Frontal cortex (tissue), 4 donors: ENCODE measurements around the gene BBLN. TPM values are rescaled to one million over a fixed set of nuclear protein-coding genes. Genes with fewer than 3 reads are reported as not detected.
A peak's percentile ranks its signal among the peaks of the same experiment; 100 is the strongest.
"Not testable (repeated sequence)": the region's sequence is repeated elsewhere in the genome, so short reads cannot be mapped to it uniquely, and the experiment has no call there.

ENCODE experiments used
- DNase-seq, 2 donors: peaks; one replicate each; pipeline ENCODE4 v3.0.0; 2012; ENCODE audit warnings: low spot score in 2 of 2
- FAIRE-seq: peaks from 2 replicates; lab custom pipeline; 2012; peaks lifted over from hg19 to GRCh38; lab: Jason Lieb, UNC
- total RNA-seq: library from RNA; depleted of rRNA; stranded (reverse); fragments of >200 nt; gene quantifications from one replicate; pipeline ENCODE4 v1.2.3, GENCODE V29; 2014
- donor health status: control.
- donor health status: control.
- donor health status: control.

Gene BBLN, protein sequence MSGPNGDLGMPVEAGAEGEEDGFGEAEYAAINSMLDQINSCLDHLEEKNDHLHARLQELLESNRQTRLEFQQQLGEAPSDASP
- total RNA-seq = 55.4 TPM

DNA sequence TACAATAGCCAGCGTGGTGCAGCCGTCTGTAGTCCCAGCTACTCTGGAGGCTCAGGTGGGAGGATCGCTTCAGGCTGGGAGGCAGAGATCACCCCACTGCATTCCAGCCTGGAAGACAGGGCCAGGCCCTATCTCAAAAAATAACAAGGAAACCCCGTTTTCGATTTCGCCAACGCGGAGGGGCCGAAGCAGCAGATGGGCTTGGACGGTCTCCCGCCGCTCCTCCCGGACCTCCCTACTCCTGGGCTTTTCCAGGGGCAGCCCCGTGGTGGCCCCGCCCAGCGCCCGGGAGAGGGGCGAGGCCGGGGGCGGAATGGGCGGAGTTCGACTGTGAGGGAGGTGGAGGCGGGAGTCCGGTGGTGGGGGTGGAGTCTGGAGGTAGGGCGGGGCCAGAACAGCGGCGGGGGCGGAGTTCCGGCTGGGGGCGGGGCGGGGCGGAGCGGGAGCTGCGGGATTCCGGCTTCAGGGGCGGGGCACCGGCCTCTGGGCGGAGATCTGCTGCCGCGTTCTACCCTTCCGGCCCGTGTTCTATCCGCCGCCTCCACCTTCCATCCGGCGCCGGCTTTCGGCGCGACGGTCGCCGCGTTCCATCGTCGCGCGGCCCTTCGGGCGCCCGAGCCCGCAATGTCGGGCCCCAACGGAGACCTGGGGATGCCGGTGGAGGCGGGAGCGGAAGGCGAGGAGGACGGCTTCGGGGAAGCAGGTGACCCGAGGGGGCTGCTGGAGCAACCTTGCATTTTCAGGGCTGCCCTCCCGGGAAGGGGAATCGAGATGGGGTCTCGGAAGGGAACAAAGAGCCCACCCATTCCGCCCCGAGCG lies at the start of gene BBLN:
TSS of gene BBLN (plus strand) at position 482 of the 819 bp plus-strand sequence. CDS start at position 625, 143 bp downstream.
- FAIRE-seq (no peak), DNase-seq (peak; percentile 97 to 100)

DNA sequence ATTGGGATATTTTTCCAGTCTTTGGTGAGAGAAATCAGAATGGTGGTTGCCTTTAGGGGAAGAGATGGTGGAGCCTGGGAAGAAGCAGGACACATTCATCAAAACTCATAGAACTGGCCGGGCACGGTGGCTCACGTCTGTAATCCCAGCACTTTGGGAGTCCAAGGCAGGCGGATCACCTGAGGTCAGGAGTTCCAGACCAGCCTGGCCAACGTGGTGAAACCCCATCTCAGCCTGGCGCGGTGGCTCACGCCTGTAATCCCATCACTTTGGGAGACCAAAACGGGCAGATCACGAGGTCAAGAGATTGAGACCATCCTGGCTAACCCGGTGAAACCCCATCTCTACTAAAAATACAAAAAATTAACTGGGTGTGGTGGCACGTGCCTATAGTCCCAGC lies 48.3 kb upstream of the BBLN start:
- DNase-seq, FAIRE-seq: not testable (repeated sequence)

DNA sequence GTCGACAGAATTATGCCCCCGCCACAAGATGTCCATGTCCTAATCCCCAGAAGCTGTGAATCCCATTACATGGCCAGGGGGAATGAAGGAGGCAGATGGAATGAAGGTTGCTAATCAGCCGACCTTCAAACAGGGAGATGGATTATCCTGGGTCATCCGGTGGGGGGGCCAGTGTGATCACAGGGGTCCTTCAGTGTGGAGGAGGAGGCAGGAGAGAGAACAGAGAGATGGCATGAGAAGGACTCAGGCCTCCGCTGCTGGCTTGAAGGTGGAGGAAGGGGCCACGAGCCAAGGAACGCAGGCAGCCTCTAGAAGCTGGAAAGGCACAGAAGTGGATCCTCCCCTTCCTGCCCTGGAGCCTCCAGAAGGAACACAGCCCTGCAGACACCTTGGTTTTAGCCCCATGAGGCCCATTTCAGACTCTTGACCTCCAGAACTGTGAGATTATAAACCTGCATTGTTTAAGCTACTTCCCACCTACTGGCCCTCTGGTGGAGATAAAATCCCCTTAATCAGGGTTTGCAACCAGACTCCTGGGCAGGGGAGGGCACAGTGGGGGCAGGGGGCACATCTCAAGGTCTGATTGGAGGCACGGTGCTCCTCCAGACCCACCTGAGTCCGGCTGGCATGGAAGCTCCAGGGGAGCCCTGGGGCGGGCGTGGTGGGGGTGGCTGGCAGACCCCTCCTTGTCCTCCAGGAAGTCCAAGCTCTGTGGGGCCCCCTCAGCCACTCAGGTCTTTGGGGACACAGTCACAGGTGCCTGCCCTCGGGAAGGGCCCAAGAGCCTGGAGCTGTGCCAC lies 46.3 kb upstream of the BBLN start:
- FAIRE-seq (no peak), DNase-seq (no peak)

DNA sequence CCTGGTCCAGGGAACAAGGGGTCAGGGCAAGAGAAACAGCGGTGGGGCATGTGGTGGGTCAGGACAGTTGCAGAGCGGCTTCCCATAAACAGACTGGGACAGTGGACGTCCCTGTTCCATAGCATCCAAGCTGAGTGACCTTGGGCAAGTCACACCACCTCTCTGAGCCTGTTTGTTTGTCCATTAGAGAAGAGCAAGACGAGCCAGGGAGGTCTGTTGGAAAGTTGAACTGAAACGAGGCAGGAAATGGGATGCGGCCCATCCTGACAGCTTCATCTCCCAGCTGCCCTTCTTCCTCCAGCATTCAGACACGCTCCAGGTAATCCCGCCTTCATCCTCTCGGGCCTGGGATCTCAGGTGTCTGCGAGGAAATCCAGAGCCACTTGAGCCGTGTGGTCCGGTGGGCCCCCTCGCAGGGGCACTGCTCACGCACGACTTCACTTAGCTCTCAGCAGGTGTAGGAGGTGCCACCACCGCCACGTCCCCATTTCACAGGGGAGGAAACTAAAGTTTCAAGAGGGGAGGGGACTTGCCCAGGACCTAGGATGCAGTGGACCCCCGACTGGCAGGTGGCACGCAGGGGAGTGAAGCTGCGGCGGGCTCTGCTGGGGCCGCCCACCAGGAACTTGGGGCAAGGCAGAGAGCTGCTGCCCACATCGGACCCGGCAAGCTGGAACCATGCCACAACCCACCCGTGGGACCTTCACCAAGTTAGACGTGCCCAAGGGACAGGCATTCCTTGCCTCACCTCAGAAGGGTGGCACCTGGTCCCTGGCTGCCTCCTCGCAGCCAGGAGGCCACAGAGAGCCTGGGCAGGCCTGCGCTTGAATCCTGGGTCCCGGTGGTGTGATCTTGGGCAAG lies 45.5 kb upstream of the BBLN start:
- no peak for DNase-seq
- FAIRE-seq = no peak

DNA sequence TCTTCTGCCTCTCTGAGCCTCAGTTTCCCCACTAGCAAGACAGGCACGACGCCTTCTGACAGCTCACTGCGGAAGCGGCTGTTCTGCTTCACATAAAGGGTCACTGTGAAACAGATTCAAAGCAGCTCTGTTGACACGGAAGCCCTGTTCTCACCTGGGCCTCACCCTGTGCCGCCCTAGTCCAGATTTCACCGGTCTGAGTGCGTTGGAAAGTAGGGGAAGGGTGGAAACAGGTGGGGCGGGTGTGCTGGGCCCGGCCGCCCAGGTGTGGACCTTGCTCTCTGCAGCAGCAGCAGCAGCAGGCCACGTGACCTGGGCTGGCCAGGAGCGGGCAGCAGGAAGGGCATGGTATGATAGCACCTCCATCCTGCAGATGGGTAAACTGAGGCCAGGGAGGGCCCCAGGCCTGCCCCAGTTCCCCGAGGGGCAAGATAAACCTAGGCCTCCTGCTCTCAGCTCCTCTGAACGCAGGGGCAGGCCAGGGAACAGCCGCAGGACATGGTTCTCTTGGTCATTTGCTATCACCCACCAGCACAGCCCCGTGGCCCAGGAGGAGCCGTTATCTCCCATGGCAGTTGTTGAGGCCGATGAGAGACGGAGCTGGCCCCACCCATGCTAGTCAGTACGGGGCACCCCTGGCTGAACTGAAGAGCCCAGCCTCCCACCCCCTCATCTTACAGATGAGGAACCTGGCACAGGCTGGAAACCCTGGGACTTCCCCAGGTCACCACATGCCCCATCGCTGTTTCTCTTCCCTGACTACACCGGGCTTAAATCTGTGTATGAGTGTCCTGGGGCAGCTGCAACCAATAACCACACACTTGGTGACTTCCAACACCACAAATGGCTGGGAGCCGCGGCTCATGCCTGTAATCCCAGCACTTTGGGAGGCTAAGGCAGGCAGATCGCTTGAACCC lies 44.6 kb upstream of the BBLN start:
- no peak for FAIRE-seq
- no peak for DNase-seq

DNA sequence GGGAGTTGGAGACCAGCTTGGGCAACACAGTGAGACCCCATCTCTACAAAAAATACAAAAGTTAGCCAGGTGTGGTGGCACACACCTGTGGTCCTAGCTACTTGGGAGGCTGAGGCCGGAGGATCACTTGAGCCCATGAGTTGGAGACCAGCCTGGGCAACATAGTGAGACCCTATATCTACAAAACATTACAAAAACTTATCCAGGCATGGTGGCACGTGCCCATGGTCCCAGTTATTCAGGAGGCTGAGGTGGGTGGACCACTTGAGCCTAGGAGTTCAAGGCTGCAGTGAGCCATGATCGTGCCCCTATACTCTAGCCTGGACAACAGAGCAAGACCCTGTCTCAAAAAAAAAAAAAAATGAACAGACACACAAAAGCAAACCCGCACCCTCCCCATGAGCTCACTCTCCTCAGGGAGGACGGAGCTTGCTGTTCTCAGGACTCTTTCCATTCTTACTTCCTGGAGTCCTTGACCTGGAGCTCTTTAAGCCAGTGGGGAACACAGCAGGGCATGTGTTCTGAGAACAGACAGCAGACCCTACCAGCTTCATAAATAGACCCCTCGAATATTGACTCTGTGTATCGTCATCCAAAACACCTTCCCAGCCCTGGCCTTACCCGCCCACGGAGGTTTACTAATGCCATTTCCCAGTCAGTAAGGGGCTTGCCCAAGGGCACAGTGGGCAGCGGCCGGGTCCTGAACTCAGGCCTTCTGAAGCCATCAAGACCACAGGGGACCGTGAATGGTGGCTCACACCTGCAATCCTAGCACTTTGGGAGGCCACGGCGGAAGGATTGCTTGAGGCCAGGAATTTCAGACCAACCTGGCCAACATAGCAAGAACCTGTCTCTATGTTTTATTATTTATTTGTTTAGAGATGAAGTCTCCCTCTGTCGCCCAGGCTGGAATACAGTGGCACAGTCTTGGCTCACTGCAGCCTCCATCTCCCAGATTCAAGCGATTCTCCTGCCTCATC lies 43.7 kb upstream of the BBLN start:
- DNase-seq (no peak), FAIRE-seq (no peak)

DNA sequence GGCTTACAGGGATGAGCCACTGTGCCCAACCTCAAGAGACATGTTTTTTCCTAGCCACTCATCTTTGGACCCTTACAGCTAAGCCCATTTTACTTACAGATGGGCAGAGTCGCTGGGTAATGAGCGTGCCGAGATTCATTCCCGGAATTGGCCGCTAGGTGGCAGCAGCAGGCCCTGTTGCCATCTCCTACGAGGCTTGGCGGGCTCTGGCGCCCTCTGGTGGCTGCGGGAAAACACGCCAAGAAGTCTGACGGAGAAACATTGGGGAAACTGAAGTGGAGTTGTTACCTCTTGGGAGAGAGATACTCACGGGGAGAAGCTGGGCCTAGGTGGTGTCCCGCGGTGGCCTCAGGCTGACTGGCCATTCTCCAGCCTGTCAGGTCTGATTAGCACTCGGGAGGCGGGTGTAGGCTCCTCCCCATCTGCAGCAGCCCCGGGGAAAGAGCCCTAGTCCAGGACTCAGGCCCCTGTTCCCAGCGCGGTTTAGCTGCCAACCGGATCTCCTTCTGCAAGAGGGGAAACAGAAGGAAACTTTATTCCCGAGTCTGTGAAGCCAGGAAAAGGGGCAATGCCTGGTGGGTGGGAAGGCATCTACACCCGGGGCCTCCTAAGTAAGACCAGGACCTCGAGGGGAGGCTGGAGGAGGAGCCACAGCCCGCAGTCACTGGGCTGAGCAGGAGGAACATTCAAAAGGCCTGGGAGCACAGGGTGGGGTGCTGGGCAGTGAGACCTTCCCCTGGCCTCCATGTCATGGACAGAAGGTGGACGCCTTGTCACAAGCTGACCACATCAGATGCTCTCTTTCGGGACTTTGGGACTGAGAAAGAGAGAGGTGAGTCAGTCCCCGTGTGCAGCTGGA lies 42.2 kb upstream of the BBLN start:
- DNase-seq = peak; percentile 87 to 96
- no peak for FAIRE-seq

DNA sequence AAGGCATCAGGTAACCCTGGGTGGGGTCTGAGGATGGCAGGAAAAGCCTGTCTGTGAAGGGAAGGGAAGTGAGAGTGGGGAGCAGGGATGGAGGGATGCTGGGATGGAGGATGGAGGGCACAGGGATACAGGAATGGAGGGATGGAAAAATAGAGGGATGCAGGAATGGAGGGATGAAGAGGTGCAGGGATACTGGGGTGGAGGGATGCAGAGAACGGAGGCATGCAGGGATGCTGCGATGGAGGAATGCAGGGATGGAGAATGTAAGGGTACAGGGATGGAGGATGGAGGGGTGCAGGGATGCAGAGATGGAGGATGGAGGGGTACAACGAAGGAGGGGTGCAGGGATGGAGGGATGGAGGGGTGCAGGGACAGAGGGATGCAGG lies 41.6 kb upstream of the BBLN start:
- DNase-seq = no peak
- FAIRE-seq = no peak

DNA sequence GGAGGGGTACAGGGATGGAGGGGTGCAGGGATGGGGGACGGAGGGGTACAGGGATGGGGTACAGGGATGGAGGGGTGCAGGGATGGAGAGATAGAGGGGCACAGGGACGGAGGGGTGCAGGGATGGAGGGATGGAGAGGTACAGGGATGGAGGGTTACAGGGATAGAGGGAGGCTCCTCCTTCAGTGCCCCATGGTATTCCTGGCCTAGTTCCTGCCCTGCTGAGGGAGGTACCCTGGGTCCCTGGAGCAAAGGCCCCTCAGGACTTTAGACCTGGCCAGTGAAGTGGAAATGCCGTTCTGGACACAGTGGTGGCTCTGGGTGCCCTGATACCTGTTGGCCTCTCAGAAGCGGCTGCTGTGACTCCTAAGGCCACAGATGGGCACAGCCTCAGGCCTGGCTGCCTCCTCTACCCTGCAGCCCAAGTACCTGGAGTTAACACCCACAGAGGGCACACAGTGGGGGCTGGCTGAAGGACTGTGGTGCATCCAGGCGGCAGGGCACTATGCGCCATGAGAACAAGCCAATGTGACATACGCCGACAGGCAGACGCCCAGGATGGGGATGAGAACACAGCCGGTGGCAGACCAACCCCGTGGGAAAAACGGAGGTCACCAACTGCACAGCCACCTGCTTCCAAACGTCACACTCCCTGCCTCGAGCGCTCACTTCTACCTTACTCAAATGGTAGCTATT lies 40.9 kb upstream of the BBLN start:
- DNase-seq (no peak), FAIRE-seq (no peak)

DNA sequence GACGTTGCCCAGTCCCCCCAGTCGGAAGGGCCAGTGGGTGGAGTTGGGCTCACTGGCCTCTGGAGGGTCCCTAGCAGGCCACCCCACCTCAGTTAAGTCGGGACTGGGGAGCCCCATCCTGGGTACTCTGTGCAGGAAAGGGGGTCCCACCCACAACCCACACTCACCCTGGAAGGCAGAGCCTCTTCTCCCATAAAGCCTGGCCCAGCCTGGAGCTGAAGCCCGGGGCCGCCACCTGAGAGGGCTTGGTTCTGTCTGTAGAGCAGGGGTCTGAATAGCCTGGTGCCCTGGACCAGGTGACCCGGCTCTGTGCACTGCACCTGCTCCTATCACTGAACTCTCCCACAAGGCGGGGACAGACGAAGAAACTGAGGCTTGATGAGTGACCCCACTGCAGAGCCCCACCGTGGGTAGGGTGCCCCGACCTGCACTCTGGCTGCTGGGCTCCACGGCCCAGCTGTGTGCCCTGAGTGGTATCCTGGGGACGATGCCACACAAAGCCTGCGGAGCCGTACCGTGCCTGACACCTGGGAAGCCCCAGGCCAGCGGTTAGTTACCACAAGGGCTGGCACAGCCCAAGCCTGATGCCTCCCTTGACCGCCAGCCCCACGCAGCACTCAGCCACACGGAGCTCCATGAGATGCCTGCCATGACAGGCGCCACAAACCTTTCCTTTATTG lies 39.9 kb upstream of the BBLN start:
- FAIRE-seq (no peak), DNase-seq (no peak)

DNA sequence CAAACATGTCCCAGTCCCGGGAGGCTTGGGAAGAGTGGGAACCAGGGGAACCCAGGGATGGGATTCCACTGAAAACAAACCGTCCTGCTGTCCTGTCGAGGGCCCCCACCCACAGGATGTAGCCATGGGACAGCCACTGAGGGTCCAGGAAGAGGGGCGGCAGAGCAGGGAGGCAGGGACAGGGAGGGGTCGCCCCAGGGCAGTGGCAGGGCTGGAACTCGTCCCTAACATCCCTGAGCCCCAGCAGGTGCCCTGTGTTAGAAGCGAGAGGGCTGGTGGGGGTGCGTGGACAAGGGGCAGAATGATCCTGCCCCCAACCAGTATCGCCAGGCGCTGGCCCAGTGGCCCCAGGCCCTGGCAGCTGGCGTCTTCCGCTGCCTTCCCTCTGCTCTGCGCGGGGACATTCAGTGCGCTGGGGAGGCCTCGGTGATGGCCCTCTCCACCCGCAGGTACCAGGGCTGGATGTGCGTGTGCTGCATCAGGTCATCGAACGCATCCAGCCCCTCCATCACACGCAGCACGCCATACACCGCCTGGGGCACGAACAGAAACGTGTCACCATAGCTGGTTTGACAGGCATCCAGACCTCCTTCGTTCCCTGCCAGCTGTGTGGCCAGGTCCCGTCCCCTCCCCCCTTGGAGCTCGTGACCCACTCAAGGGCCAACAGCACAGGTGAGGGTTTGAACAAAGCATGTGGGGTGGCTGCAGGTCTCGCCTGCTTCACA lies 39.2 kb upstream of the BBLN start:
- FAIRE-seq = no peak
- DNase-seq = no peak

DNA sequence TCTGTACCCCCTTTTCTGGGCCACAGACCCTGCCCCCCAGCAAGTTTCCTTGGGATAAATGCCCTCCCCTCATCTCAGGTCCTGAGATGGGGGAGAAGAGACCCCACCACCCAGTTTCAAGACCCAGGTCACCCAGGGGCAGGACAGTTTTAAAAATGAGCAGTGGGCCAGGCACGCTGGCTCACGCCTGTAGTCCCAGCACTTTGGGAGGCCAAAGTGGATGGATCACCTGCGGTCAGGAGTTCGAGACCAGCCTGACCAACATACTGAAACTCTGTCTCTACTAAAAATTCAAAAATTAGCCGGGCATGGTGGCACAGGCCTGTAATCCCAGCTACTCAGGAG lies 38.6 kb upstream of the BBLN start:
- DNase-seq (no peak), FAIRE-seq (no peak)

DNA sequence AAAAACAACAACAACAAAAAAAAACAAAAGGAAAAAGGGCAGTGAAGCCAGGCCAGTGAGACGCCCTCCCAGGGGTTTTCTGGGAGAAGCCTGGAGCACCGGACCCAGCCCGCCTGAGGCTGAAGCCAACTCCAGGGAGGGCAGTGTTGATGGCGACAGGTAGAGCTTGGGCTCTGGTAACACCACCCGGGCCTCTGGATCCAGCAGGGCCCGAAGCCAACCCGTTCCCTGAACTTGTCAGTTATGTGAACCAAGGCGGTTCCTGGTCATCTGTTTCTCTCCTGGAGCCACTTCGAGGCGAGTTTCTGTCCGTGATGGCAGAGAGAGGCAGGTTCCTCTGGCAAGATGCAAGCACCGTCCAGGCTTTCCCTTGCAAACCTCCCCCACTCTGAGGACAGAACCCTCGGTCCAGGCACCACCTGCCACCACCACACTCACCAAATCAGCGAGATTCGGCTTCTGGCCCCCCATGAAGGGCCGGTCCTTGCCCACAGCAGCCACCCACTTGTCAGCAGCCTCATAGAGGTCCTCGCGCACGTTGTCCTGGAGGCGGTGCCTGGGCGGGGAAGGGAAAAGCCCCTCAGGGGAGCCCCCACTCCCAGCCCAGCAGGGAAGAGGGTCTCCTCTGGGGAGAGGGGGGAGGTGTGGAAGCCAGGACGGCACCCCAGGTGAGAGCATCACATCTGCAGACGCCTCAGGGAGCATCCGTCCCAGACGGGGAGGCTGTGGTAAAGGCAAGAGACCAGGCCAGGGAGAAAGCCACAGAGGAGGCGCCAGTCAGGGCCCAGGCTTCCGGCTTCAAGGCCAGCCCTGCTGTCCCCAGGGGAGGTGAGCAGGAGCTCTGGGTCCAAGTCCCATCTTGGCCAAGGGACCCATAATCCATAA lies 37.9 kb upstream of the BBLN start:
- no peak for FAIRE-seq
- DNase-seq = no peak

DNA sequence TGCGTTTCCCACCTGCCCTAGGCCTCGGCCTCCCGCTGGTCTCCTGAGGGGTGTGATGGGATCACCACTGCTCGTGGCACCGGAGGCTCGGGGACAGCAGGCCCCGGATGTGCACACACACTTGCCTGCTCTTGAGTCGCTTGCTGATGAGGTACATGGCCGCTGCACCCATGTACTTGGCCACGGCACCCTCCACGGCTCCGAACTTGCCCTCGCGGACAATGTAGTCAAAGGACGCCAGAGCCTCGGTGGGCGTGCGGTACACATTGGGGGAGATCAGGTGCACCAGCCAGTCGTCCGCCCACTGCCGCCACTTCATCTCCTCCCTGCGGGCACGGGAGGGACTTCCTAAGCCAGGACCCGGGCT lies 37.3 kb upstream of the BBLN start:
- DNase-seq (no peak), FAIRE-seq (no peak)
